ENCODE measurements around the gene OSTN.

- TF ChIP-seq CTCF (IDR thresholded peaks at IDR 0.05 in 2 of 3, conservative IDR thresholded peaks at IDR 0.05 in 1 of 3; ENCODE audit: borderline replicate concordance in 1 of 3, insufficient read depth in 1 of 3, low read depth in 2 of 3, low read length in 2 of 3) (no peak), POLR2AphosphoS5 (IDR thresholded peaks at IDR 0.05; ENCODE audit: low read depth, low read length) (no peak), REST (IDR thresholded peaks at IDR 0.05; ENCODE audit: low read depth) (no peak), YY1 (IDR thresholded peaks at IDR 0.05; ENCODE audit: extremely low read depth, insufficient replicate concordance, low read depth, low read length) (no peak), POLR2A (IDR thresholded peaks at IDR 0.05; ENCODE audit: borderline replicate concordance, extremely low read depth, insufficient read depth, insufficient read length) (no peak), FOSL1 (IDR thresholded peaks at IDR 0.05; ENCODE audit: low read depth) (no peak), EZH2 (IDR thresholded peaks at IDR 0.05) (no peak), TCF7L2 (IDR thresholded peaks at IDR 0.05; ENCODE audit: borderline replicate concordance, extremely low read depth, insufficient read depth, insufficient read length) (no peak), SIN3A (IDR thresholded peaks at IDR 0.05; ENCODE audit: low read depth) (no peak), CEBPB (IDR thresholded peaks at IDR 0.05; ENCODE audit: low read depth) (no peak), SP1 (IDR thresholded peaks at IDR 0.05; ENCODE audit: low read depth) (no peak), MAX (IDR thresholded peaks at IDR 0.05) (no peak), ZNF274 (IDR thresholded peaks at IDR 0.05; ENCODE audit: low read depth, low read length) (no peak), ATF3 (IDR thresholded peaks at IDR 0.05) (no peak)
Measured at GRCh38 chr3:191217301-191217700, 18.3 kb downstream of the OSTN start.

Data from HCT116 (cell line).